BJ (cell line): ENCODE measurements around the gene TIAM2. TPM values are rescaled to one million over a fixed set of nuclear protein-coding genes. Genes with fewer than 3 reads are reported as not detected.

ENCODE experiments used
- CTCF ChIA-PET: fragments of 350-600 bp; formaldehyde crosslinking; extraction: SDS; loops from one replicate; lab custom pipeline; 2021; ENCODE audit warnings: antibody characterized with exemption, inconsistent platforms; lab: Yijun Ruan, JAX
- POLR2A ChIA-PET: fragments of 300-600 bp; sonication (Branson Sonifier 250); formaldehyde crosslinking; extraction: SDS; loops from one replicate; lab custom pipeline; 2021; ENCODE audit warnings: antibody characterized with exemption; lab: Charles Lee
- DNase-seq: peaks from one replicate; pipeline ENCODE4 v3.0.0-alpha.2; 2011; ENCODE audit warnings: low read depth
- H3K27me3 ChIP-seq: 2 replicates; pipeline ENCODE4 v1.6.0; 2011; ENCODE audit warnings: low read length; ENCODE audit not compliant: control insufficient read depth, insufficient read depth
- H3K36me3 ChIP-seq: 2 replicates; pipeline ENCODE4 v1.5.1; 2011; ENCODE audit warnings: low read length; ENCODE audit not compliant: control insufficient read depth, insufficient read depth
- H3K4me3 ChIP-seq: 2 replicates; pipeline ENCODE4 v1.5.1; 2011; ENCODE audit warnings: low read depth, mild to moderate bottlenecking, control low read depth, low read length
- polyA plus RNA-seq: library from polyadenylated mRNA; depleted of rRNA; stranded (reverse); fragments of >200 nt; gene quantifications from 2 replicates; pipeline ENCODE4 v1.2.3, GENCODE V29; 2011
- TF ChIP-seq, protein P1 (sequence below): IDR thresholded peaks from 2 replicates; pipeline ENCODE4 v1.5.1; 2011; ENCODE audit warnings: low read depth, mild to moderate bottlenecking, control low read depth, inconsistent platforms, low read length, moderate library complexity; ENCODE audit not compliant: insufficient read depth

TIAM2 gene
- polyA plus RNA-seq, 1 experiment, result 4.6 TPM

DNA sequence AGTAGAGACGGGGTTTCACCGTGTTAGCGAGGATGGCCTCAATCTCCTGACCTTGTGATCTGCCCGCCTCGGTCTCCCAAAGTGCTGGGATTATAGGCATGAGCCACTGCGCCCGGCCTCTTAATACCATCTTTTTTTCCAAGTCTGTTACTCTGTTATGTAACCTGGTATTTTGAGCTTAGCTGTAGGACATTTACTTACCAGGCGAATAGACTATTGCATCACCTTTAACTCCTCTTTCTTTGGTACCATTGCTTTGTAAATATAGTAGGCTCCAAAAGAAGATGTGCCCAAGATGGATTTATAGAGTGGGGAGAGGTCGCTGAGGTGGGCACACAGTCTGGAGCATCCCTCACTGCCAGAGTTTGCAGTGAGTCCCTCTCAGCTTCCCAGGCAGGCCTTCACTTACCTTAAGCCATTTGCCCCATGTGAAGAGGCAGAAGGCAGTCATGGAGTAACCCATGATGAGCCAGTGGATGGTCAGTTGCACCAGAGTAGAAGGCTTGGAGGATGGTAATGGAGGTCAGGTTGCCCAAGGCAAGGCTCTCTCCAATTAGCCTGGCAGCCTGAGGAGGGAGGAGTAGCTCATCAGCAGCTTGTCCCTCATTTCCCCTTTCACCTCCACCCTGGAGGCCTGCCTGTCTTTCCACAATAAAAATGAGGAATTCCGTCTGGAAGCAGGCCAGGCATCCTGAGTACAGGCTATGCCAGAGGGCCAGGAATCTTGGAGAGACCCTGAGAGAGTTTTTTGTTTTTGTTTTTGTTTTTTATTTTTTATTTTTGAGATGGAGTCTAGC, 9.7 kb downstream of the TIAM2 start:
- CTCF ChIA-PET, result no interaction called here
- POLR2A ChIA-PET, result no interaction called here
- Histone ChIP-seq H3K36me3 (no peaks in the 10 kb centered on the region), H3K27me3 (no peaks in the 10 kb centered on the region), H3K4me3 (no peak overlapping the region)
- DNase-seq, result no peak
- TF ChIP-seq, protein P1, sequence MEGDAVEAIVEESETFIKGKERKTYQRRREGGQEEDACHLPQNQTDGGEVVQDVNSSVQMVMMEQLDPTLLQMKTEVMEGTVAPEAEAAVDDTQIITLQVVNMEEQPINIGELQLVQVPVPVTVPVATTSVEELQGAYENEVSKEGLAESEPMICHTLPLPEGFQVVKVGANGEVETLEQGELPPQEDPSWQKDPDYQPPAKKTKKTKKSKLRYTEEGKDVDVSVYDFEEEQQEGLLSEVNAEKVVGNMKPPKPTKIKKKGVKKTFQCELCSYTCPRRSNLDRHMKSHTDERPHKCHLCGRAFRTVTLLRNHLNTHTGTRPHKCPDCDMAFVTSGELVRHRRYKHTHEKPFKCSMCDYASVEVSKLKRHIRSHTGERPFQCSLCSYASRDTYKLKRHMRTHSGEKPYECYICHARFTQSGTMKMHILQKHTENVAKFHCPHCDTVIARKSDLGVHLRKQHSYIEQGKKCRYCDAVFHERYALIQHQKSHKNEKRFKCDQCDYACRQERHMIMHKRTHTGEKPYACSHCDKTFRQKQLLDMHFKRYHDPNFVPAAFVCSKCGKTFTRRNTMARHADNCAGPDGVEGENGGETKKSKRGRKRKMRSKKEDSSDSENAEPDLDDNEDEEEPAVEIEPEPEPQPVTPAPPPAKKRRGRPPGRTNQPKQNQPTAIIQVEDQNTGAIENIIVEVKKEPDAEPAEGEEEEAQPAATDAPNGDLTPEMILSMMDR, result no peak

DNA sequence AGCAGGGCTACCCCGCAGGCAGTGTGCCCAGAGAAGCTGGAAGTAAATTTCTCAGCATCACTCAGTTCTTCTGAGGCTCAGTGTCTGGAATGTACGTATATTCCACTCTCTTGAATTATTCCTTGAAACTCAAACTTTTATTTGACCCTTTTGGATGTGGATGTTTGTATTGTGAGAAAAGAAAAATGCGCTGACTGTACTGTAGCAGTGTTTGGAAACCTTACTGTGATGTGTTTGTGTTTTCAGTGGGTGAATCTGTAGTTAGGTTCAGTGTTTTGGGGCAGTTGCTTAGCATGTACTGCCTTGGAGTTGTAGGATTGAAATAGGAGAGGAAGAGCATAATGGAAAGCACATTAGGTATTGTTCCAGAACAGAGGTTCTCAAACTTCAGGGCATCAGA, 13.5 kb downstream of the TIAM2 start:
- Histone ChIP-seq H3K36me3 (no peaks in the 10 kb centered on the region), H3K27me3 (no peaks in the 10 kb centered on the region), H3K4me3 (no peak overlapping the region)
- TF ChIP-seq, protein P1, result no peak
- DNase-seq, result no peak
- CTCF ChIA-PET, result interaction anchor here (1.4 kb wide), 1 partner anchor 10 kb away, joined by 3 read pairs; no protein-coding TSS in a partner anchor
- POLR2A ChIA-PET, result no interaction called here

DNA sequence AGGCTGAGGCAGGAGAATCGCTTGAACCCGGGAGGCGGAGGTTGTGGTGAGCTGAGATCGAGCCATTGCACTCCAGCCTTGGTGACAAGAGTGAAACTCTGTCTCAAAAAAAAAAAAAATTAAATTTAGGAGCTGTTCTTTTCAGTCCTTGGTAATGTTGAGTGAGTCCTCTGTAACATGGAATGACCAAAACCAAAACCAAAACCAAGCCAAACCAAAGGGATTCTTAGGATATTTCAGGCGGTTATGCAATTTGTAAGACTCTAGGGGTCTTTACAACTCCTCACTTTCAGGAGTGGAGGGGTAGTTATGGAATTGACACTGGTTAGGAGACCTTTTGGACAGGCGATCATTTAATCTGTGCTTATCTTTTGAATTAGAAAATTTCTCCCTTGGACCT, 15.8 kb downstream of the TIAM2 start:
- CTCF ChIA-PET, result interaction anchor here (0.8 to 3.0 kb wide), 4 partner anchors 34 to 163 kb away, joined by 3 to 8 read pairs (median 4); no protein-coding TSS in a partner anchor
- POLR2A ChIA-PET, result no interaction called here
- no peaks in the 10 kb centered on the region for H3K27me3 ChIP-seq
- TF ChIP-seq, protein P1, result no peak
- DNase-seq, result no peak
- no peak overlapping the region for H3K4me3 ChIP-seq
- H3K36me3 ChIP-seq, result no peaks in the 10 kb centered on the region

DNA sequence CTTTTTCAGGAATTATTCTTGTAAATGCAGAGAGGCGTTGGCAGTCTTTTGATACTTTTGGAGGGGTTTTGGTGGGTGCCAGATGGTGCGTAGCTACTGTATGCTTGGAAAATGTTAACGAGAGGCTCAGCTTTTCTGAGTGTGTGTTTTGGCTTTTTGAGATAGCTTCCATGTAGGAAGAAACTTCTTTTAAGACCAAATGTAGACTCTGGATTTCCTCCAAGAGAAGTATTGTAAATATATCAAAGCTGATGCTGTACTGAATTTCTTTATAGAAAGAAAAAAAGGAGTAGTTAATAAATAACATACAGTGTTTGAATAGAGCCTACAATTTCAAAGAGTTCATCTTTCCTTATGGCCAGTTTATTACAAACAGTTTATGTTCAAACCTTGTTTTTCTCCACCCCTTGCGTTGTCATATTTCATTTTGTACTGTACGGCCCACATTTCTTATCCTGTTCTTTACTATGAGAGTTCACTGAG, 16.7 kb downstream of the TIAM2 start:
- POLR2A ChIA-PET, result no interaction called here
- H3K36me3 ChIP-seq, result no peaks in the 10 kb centered on the region
- CTCF ChIA-PET, result interaction anchor here (0.8 to 3.0 kb wide), 5 partner anchors 9 to 162 kb away, joined by 3 to 8 read pairs (median 3); no protein-coding TSS in a partner anchor
- no peak overlapping the region for H3K4me3 ChIP-seq
- TF ChIP-seq, protein P1, result no peak
- no peaks in the 10 kb centered on the region for H3K27me3 ChIP-seq
- no peak for DNase-seq

DNA sequence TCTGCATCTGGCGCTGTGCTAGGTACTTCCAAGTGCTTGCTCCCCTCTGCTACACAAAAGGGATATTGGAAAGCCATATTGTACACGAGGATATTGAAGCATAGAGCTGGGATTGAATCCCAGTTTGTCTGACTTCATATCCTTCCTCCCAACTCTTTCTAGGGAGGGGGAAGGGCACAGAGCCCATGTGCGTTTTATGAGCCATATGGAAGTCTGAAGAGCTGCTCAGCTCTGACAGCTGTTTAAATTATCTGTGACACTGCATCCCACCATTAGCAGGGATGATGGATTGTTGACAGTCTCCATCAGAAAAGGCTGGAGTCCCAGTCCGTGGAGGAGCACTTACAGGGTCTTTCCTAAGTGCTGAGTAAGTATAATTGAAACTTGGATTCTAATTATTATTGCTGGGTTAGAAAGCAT, 18.4 kb downstream of the TIAM2 start:
- ChIA-PET POLR2A (no interaction called here), CTCF (no interaction called here)
- Histone ChIP-seq H3K36me3 (no peaks in the 10 kb centered on the region), H3K27me3 (no peaks in the 10 kb centered on the region), H3K4me3 (no peak overlapping the region)
- TF ChIP-seq, protein P1, result no peak
- no peak for DNase-seq
